T-helper 17 cell (primary cell): ENCODE data around the gene SRRM4. TPM values are rescaled to one million over a fixed set of nuclear protein-coding genes. Genes with fewer than 3 reads are reported as not detected.
"Not testable (repeated sequence)": the region's sequence is repeated elsewhere in the genome, so short reads cannot be mapped to it uniquely, and the experiment has no call there.

Experiments
- ATAC-seq: fragments of 150-1000 bp; cut with Tn5 transposase; 2 replicates; pipeline ENCODE4 v1.10.0; 2021; ENCODE audit warnings: mild to moderate bottlenecking, moderate library complexity
- DNase-seq, 3 donors: peaks; one replicate each; pipeline versions ENCODE4 v3.0.0 to v3.0.0-alpha.2; 2020 to 2021
- H3K9me3 ChIP-seq: one replicate; pipeline ENCODE4 v1.7.0; 2013; ENCODE audit warnings: low read length, mild to moderate bottlenecking; ENCODE audit not compliant: control insufficient read depth, poor library complexity, severe bottlenecking
- H3K27ac Mint-ChIP-seq: one replicate; pipeline ENCODE4 v1.8.0; 2022; ENCODE audit warnings: mild to moderate bottlenecking, moderate library complexity, mixed read lengths
- H3K27me3 Mint-ChIP-seq: one replicate; pipeline ENCODE4 v1.8.0; 2022; ENCODE audit warnings: mixed read lengths
- H3K36me3 Mint-ChIP-seq: one replicate; pipeline ENCODE4 v1.8.0; 2022; ENCODE audit warnings: low read depth, mixed read lengths
- H3K4me1 Mint-ChIP-seq: one replicate; pipeline ENCODE4 v1.8.0; 2022; ENCODE audit warnings: mild to moderate bottlenecking, mixed read lengths
- H3K4me3 Mint-ChIP-seq: one replicate; pipeline ENCODE4 v1.8.0; 2022; ENCODE audit warnings: mild to moderate bottlenecking, moderate library complexity, mixed read lengths
- total RNA-seq, 4 donors: library from RNA in 2 of 4; stranded (reverse) in 2 of 4; gene quantifications; one replicate each; pipeline ENCODE4 v1.2.3 and lab custom pipeline; 2022 to 2026

Gene SRRM4
- total RNA-seq, 2 donors from 2014 or later = not detected

- Mint-ChIP-seq H3K4me1 (no peaks in the 10 kb centered on the region), H3K4me3 (no peak overlapping the region), H3K36me3 (peaks cover 2% of the 10 kb centered on the region), H3K27me3 (peaks cover 4% of the 10 kb centered on the region), H3K27ac (no peak overlapping the region)
- ATAC-seq = no peak
- no peaks in the 10 kb centered on the region for H3K9me3 ChIP-seq
- DNase-seq = no peak
These were observed 37.8 kb downstream of the SRRM4 start for GRCh38 chr12:119019166-119019565.

- ATAC-seq (no peak), DNase-seq (no peak)
- H3K27ac Mint-ChIP-seq = no peak overlapping the region
- H3K36me3 Mint-ChIP-seq = peaks cover 2% of the 10 kb centered on the region
- no peaks in the 10 kb centered on the region for H3K9me3 ChIP-seq
- H3K4me1 Mint-ChIP-seq = no peaks in the 10 kb centered on the region
- peaks cover 4% of the 10 kb centered on the region for H3K27me3 Mint-ChIP-seq
- no peak overlapping the region for H3K4me3 Mint-ChIP-seq
These were observed 39.3 kb downstream of the SRRM4 start for GRCh38 chr12:119020406-119021360.

- H3K9me3 ChIP-seq = no peaks in the 10 kb centered on the region
- peaks cover 4% of the 10 kb centered on the region for H3K27me3 Mint-ChIP-seq
- no peak overlapping the region for H3K4me3 Mint-ChIP-seq
- H3K36me3 Mint-ChIP-seq = peaks cover 2% of the 10 kb centered on the region
- no peaks in the 10 kb centered on the region for H3K4me1 Mint-ChIP-seq
- ATAC-seq (no peak), DNase-seq (no peak)
- no peak overlapping the region for H3K27ac Mint-ChIP-seq
These were observed 43.0 kb downstream of the SRRM4 start for GRCh38 chr12:119024356-119024755.

GRCh38 chr12:119025786-119026185 lies 44.4 kb downstream of the SRRM4 start:
- peaks cover 2% of the 10 kb centered on the region for H3K36me3 Mint-ChIP-seq
- DNase-seq (no peak), ATAC-seq (no peak)
- no peaks in the 10 kb centered on the region for H3K4me1 Mint-ChIP-seq
- no peaks in the 10 kb centered on the region for H3K9me3 ChIP-seq
- no peak overlapping the region for H3K4me3 Mint-ChIP-seq
- no peaks in the 10 kb centered on the region for H3K27me3 Mint-ChIP-seq
- H3K27ac Mint-ChIP-seq = no peak overlapping the region

GRCh38 chr12:119033332-119033731 lies 52.0 kb downstream of the SRRM4 start:
- not testable (repeated sequence) for H3K27ac Mint-ChIP-seq, H3K36me3 Mint-ChIP-seq, DNase-seq

GRCh38 chr12:119036878-119037825 lies 55.8 kb downstream of the SRRM4 start:
- no peaks in the 10 kb centered on the region for H3K9me3 ChIP-seq
- Mint-ChIP-seq H3K4me1 (no peaks in the 10 kb centered on the region), H3K27me3 (peaks cover 9% of the 10 kb centered on the region), H3K27ac (no peak overlapping the region), H3K4me3 (no peak overlapping the region), H3K36me3 (no peaks in the 10 kb centered on the region)
- ATAC-seq (no peak), DNase-seq (no peak)

More at GRCh38 chr12:119033332-119033731, 52.0 kb downstream of the SRRM4 start:
- not testable (repeated sequence) for H3K4me3 Mint-ChIP-seq, H3K9me3 ChIP-seq, H3K4me1 Mint-ChIP-seq, ATAC-seq, H3K27me3 Mint-ChIP-seq

- DNase-seq = no peak
- H3K9me3 ChIP-seq = no peaks in the 10 kb centered on the region
- Mint-ChIP-seq H3K36me3 (no peaks in the 10 kb centered on the region), H3K27me3 (no peaks in the 10 kb centered on the region), H3K4me1 (no peaks in the 10 kb centered on the region), H3K27ac (no peak overlapping the region), H3K4me3 (no peak overlapping the region)
- no peak for ATAC-seq
These were observed 62.8 kb downstream of the SRRM4 start for GRCh38 chr12:119044094-119044493.

GRCh38 chr12:119047641-119048040 lies 66.3 kb downstream of the SRRM4 start:
- H3K4me1 Mint-ChIP-seq = no peaks in the 10 kb centered on the region
- no peaks in the 10 kb centered on the region for H3K27me3 Mint-ChIP-seq
- no peaks in the 10 kb centered on the region for H3K9me3 ChIP-seq
- DNase-seq (no peak), ATAC-seq (no peak)
- H3K36me3 Mint-ChIP-seq = no peaks in the 10 kb centered on the region
- no peak overlapping the region for H3K4me3 Mint-ChIP-seq
- H3K27ac Mint-ChIP-seq = no peak overlapping the region

GRCh38 chr12:119050663-119051062 lies 69.3 kb downstream of the SRRM4 start:
- Mint-ChIP-seq H3K27ac (no peak overlapping the region), H3K27me3 (no peaks in the 10 kb centered on the region), H3K4me3 (no peak overlapping the region), H3K4me1 (no peaks in the 10 kb centered on the region), H3K36me3 (no peaks in the 10 kb centered on the region)
- ATAC-seq = no peak
- DNase-seq = no peak
- H3K9me3 ChIP-seq = no peaks in the 10 kb centered on the region

- H3K36me3 Mint-ChIP-seq = no peaks in the 10 kb centered on the region
- no peak for ATAC-seq
These were observed 70.1 kb downstream of the SRRM4 start for GRCh38 chr12:119051474-119051873.

GRCh38 chr12:119052001-119052400 lies 70.7 kb downstream of the SRRM4 start:
- H3K4me1 Mint-ChIP-seq = no peaks in the 10 kb centered on the region
- H3K27ac Mint-ChIP-seq = no peak overlapping the region
- DNase-seq (no peak), ATAC-seq (no peak)
- no peaks in the 10 kb centered on the region for H3K36me3 Mint-ChIP-seq
- H3K9me3 ChIP-seq = no peaks in the 10 kb centered on the region
- no peak overlapping the region for H3K4me3 Mint-ChIP-seq
- H3K27me3 Mint-ChIP-seq = no peaks in the 10 kb centered on the region

More at GRCh38 chr12:119051474-119051873, 70.1 kb downstream of the SRRM4 start:
- Mint-ChIP-seq H3K27ac (no peak overlapping the region), H3K27me3 (no peaks in the 10 kb centered on the region), H3K4me1 (no peaks in the 10 kb centered on the region), H3K4me3 (no peak overlapping the region)
- no peaks in the 10 kb centered on the region for H3K9me3 ChIP-seq
- no peak for DNase-seq

GRCh38 chr12:119055977-119056376 lies 74.6 kb downstream of the SRRM4 start:
- no peaks in the 10 kb centered on the region for H3K27me3 Mint-ChIP-seq
- H3K9me3 ChIP-seq = no peaks in the 10 kb centered on the region
- H3K4me3 Mint-ChIP-seq = no peak overlapping the region
- no peak overlapping the region for H3K27ac Mint-ChIP-seq
- DNase-seq (no peak), ATAC-seq (no peak)
- no peaks in the 10 kb centered on the region for H3K4me1 Mint-ChIP-seq
- no peaks in the 10 kb centered on the region for H3K36me3 Mint-ChIP-seq
